GM10266 (cell line): Measurements from ENCODE around the gene DNAH6.

Experiments used
- DNase-seq: peaks from one replicate; pipeline ENCODE4 v3.0.0; 2012; ENCODE audit errors: extremely low spot score
- CTCF ChIP-seq: IDR thresholded peaks from 2 replicates; pipeline ENCODE4 v1.5.1; 2012; ENCODE audit warnings: mild to moderate bottlenecking, low read depth; ENCODE audit not compliant: control insufficient read depth, insufficient read depth; ENCODE audit errors: missing control alignments

DNAH6 gene

GRCh38 chr2:84649058-84649457 is 132.8 kb downstream of the DNAH6 start:
- TF ChIP-seq CTCF = no peak
- no peak for DNase-seq

GRCh38 chr2:84649487-84650142 is 133.3 kb downstream of the DNAH6 start:
- DNase-seq = no peak
- TF ChIP-seq CTCF = no peak

- TF ChIP-seq CTCF = no peak
Observed at GRCh38 chr2:84652431-84652830, 136.1 kb downstream of the DNAH6 start.

GRCh38 chr2:84653302-84653701 is 137.0 kb downstream of the DNAH6 start:
- no peak for TF ChIP-seq CTCF
- no peak for DNase-seq

More at GRCh38 chr2:84652431-84652830, 136.1 kb downstream of the DNAH6 start:
- no peak for DNase-seq

GRCh38 chr2:84654414-84654813 is 138.1 kb downstream of the DNAH6 start:
- DNase-seq = no peak
- TF ChIP-seq CTCF = no peak

GRCh38 chr2:84669122-84669521 is 152.8 kb downstream of the DNAH6 start:
- DNase-seq = no peak
- no peak for TF ChIP-seq CTCF

GRCh38 chr2:84674099-84674498 is 157.8 kb downstream of the DNAH6 start:
- TF ChIP-seq CTCF = no peak
- DNase-seq = no peak
